ENCODE data around the gene CNTNAP5.

DNA sequence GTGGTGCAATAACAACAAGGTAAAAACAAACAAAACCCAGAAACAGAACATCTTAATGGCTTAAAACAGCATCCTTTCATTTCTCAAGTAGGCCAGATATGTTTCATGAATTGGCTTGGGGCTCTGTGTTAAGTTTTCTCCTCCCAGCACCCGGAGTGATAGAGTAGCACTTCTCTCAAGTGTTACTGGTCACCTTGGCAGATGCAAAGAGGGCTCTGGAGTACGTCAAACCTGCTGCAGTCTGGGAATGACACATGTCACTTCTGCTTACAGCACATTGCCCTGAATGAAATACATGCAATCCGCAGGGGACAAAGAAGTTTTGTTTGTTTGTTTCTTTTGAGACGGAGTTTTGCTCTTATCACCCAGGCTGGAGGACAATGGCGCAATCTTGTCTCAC, 639.3 kb downstream of the CNTNAP5 start:
- no peak for TF ChIP-seq CTCF (IDR thresholded peaks at IDR 0.05)
- no peak for TF ChIP-seq POLR2AphosphoS5 (IDR thresholded peaks at IDR 0.05; ENCODE audit: low read depth, low read length)
- TF ChIP-seq SIN3A (IDR thresholded peaks at IDR 0.05; ENCODE audit: borderline replicate concordance, insufficient read depth, low read depth, low read length): no peak
- TF ChIP-seq, protein P1, sequence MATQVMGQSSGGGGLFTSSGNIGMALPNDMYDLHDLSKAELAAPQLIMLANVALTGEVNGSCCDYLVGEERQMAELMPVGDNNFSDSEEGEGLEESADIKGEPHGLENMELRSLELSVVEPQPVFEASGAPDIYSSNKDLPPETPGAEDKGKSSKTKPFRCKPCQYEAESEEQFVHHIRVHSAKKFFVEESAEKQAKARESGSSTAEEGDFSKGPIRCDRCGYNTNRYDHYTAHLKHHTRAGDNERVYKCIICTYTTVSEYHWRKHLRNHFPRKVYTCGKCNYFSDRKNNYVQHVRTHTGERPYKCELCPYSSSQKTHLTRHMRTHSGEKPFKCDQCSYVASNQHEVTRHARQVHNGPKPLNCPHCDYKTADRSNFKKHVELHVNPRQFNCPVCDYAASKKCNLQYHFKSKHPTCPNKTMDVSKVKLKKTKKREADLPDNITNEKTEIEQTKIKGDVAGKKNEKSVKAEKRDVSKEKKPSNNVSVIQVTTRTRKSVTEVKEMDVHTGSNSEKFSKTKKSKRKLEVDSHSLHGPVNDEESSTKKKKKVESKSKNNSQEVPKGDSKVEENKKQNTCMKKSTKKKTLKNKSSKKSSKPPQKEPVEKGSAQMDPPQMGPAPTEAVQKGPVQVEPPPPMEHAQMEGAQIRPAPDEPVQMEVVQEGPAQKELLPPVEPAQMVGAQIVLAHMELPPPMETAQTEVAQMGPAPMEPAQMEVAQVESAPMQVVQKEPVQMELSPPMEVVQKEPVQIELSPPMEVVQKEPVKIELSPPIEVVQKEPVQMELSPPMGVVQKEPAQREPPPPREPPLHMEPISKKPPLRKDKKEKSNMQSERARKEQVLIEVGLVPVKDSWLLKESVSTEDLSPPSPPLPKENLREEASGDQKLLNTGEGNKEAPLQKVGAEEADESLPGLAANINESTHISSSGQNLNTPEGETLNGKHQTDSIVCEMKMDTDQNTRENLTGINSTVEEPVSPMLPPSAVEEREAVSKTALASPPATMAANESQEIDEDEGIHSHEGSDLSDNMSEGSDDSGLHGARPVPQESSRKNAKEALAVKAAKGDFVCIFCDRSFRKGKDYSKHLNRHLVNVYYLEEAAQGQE (IDR thresholded peaks at IDR 0.05; ENCODE audit: insufficient read depth in 1 of 2, low read depth in 2 of 2, low read length in 1 of 2): no peak
